Liver (tissue), 9 donors: Measurements from ENCODE around the gene GOLGA2. TPM values are rescaled to one million over a fixed set of nuclear protein-coding genes. Genes with fewer than 3 reads are reported as not detected.

Experiments used
- DNase-seq: peaks from one replicate; pipeline ENCODE4 v3.0.0-alpha.2; 2017; ENCODE audit warnings: low spot score
- H3K27ac ChIP-seq, 2 donors: one replicate each; pipeline ENCODE4 v1.7.0; 2013; ENCODE audit warnings: inconsistent platforms in 2 of 2, low read length in 2 of 2, control low read depth in 1 of 2, low read depth in 1 of 2, mild to moderate bottlenecking in 1 of 2
- H3K27me3 ChIP-seq, 4 donors: one replicate each; pipeline versions ENCODE4 v1.6.1 to v1.7.0; 2013; ENCODE audit warnings: low read length in 3 of 4, inconsistent platforms in 1 of 4, mild to moderate bottlenecking in 1 of 4, moderate library complexity in 1 of 4; ENCODE audit not compliant: control insufficient read depth in 4 of 4, insufficient read depth in 4 of 4
- H3K36me3 ChIP-seq, 4 donors: one replicate each; pipeline versions ENCODE4 v1.6.1 to v1.7.0; 2013; ENCODE audit warnings: low read length in 3 of 4, mild to moderate bottlenecking in 3 of 4, low read depth in 1 of 4, moderate library complexity in 1 of 4; ENCODE audit not compliant: control insufficient read depth in 4 of 4, insufficient read depth in 3 of 4
- H3K4me1 ChIP-seq, 4 donors: one replicate each; pipeline versions ENCODE4 v1.6.1 to v1.7.0; 2013; ENCODE audit warnings: low read length in 3 of 4, mild to moderate bottlenecking in 3 of 4, moderate library complexity in 1 of 4; ENCODE audit not compliant: control insufficient read depth in 4 of 4, insufficient read depth in 4 of 4
- H3K4me3 ChIP-seq, 3 donors: one replicate each; pipeline versions ENCODE4 v1.6.1 to v1.7.0; 2013; ENCODE audit warnings: low read length in 3 of 3, control low read depth in 1 of 3, low read depth in 1 of 3, mild to moderate bottlenecking in 1 of 3
- H3K9ac ChIP-seq, 2 donors: one replicate each; pipeline ENCODE4 v1.7.0; 2013; ENCODE audit warnings: low read length in 2 of 2, mild to moderate bottlenecking in 2 of 2, moderate library complexity in 2 of 2, control low read depth in 1 of 2, low read depth in 1 of 2
- H3K9me3 ChIP-seq, 4 donors: one replicate each; pipeline versions ENCODE4 v1.6.1 to v1.7.0; 2013; ENCODE audit warnings: low read length in 3 of 4; ENCODE audit not compliant: control insufficient read depth in 4 of 4
- CTCF ChIP-seq: fragments of 150-350 bp; IDR thresholded peaks from 2 replicates; pipeline ENCODE4 v1.5.1; 2017; ENCODE audit warnings: improper control_type of control experiment, low read depth, low read length; ENCODE audit not compliant: missing input control
- EGR1 ChIP-seq, 2 donors: IDR thresholded peaks; 2 replicates each; pipeline ENCODE4 v1.6.1; 2016 to 2018; ENCODE audit warnings: antibody characterized with exemption in 2 of 2, low read depth in 2 of 2
- FOXA1 ChIP-seq: IDR thresholded peaks from 2 replicates; pipeline ENCODE4 v1.6.1; 2016; ENCODE audit warnings: antibody characterized with exemption
- FOXA2 ChIP-seq: IDR thresholded peaks from 2 replicates; pipeline ENCODE4 v1.6.1; 2016; ENCODE audit warnings: antibody characterized with exemption
- GABPA ChIP-seq, 2 donors: IDR thresholded peaks in 1 of 2; conservative IDR thresholded peaks in 1 of 2; 2 replicates each; pipeline ENCODE4 v1.6.1; 2016; ENCODE audit warnings: antibody characterized with exemption in 2 of 2, mild to moderate bottlenecking in 1 of 2, moderate library complexity in 1 of 2
- HNF4A ChIP-seq, 2 donors: conservative IDR thresholded peaks; 2 replicates each; pipeline ENCODE4 v1.6.1; 2016; ENCODE audit warnings: antibody characterized with exemption in 2 of 2, mild to moderate bottlenecking in 2 of 2
- HNF4G ChIP-seq: IDR thresholded peaks from 2 replicates; pipeline ENCODE4 v1.6.1; 2016; ENCODE audit warnings: antibody characterized with exemption
- JUND ChIP-seq, 2 donors: IDR thresholded peaks; 2 replicates each; pipeline ENCODE4 v1.6.1; 2016; ENCODE audit warnings: antibody characterized with exemption in 2 of 2
- NR2F2 ChIP-seq: IDR thresholded peaks from 2 replicates; pipeline ENCODE4 v1.6.1; 2016; ENCODE audit warnings: antibody characterized with exemption
- RAD21 ChIP-seq, 2 donors: IDR thresholded peaks; 2 replicates each; pipeline ENCODE4 v1.6.1; 2016; ENCODE audit warnings: antibody characterized with exemption in 2 of 2, mild to moderate bottlenecking in 2 of 2
- REST ChIP-seq: IDR thresholded peaks from 2 replicates; pipeline ENCODE4 v1.6.1; 2016; ENCODE audit warnings: antibody characterized with exemption, mild to moderate bottlenecking
- RXRA ChIP-seq, 2 donors: IDR thresholded peaks; 2 replicates each; pipeline ENCODE4 v1.6.1; 2017 to 2018; ENCODE audit warnings: antibody characterized with exemption in 2 of 2, mild to moderate bottlenecking in 1 of 2
- SP1 ChIP-seq: IDR thresholded peaks from 2 replicates; pipeline ENCODE4 v1.6.1; 2018; ENCODE audit warnings: antibody characterized with exemption, mild to moderate bottlenecking
- TAF1 ChIP-seq: conservative IDR thresholded peaks from 2 replicates; pipeline ENCODE4 v1.6.1; 2016; ENCODE audit warnings: antibody characterized with exemption, mild to moderate bottlenecking
- YY1 ChIP-seq: IDR thresholded peaks from 2 replicates; pipeline ENCODE4 v1.6.1; 2016; ENCODE audit warnings: antibody characterized with exemption, mild to moderate bottlenecking
- ZBTB33 ChIP-seq: IDR thresholded peaks from 2 replicates; pipeline ENCODE4 v1.6.1; 2016; ENCODE audit warnings: antibody characterized with exemption
- WGBS: extraction: QIAGEN DNeasy Blood & Tissue Kit; methylation state at CpG from one replicate; pipeline ENCODE4 v1.1.7; 2013; 5-methylcytosine and 5-hydroxymethylcytosine counted together
- polyA plus RNA-seq, 2 donors: library from polyadenylated mRNA; stranded (reverse) in 1 of 2; unstranded in 1 of 2; fragments of 200-250 nt in 1 of 2; fragments of >200 nt in 1 of 2; fragmentation: Nextera tagmentation in 1 of 2; extraction: Ambion mirVana in 1 of 2; gene quantifications; one replicate each; pipeline versions ENCODE4 v1.2.1 to v1.2.3, GENCODE V29; 2013 to 2015
- total RNA-seq, 2 donors: library from RNA; depleted of rRNA; stranded (reverse); fragments of >200 nt; gene quantifications; one replicate each; pipeline ENCODE4 v1.2.3, GENCODE V29; 2014
- TF ChIP-seq, protein P1 (sequence below): IDR thresholded peaks from 2 replicates; pipeline ENCODE4 v1.6.1; 2016; ENCODE audit warnings: antibody characterized with exemption
- donor health status: healthy.
- donor health status: healthy.
- donor health status: healthy.
- donor health status: healthy.
- donor health status: healthy.

The GOLGA2 gene
- total and polyA plus RNA-seq, 4 donors, result 14.4 to 45.7 (median 27.9) TPM

- WGBS, result 88% methylated on average over 3 of the region's 3 CpGs
- no peak overlapping the region for H3K27ac ChIP-seq
- H3K4me1 ChIP-seq, result peaks cover 0 to 5% (median 1%) of the 10 kb centered on the region in 4 donors
- H3K36me3 ChIP-seq, result peaks cover 0 to 2% (median under 1%) of the 10 kb centered on the region in 4 donors
- no peak overlapping the region for H3K4me3 ChIP-seq
- H3K27me3 ChIP-seq, result no peaks in the 10 kb centered on the region
- TF ChIP-seq RXRA (IDR thresholded peaks at IDR 0.05) (no peak), GABPA (IDR thresholded peaks at IDR 0.05 in 1 of 2, conservative IDR thresholded peaks at IDR 0.05 in 1 of 2) (no peak), YY1 (no peak), ZBTB33 (no peak), REST (no peak), JUND (IDR thresholded peaks at IDR 0.05) (no peak), NR2F2 (peak; percentile 85), HNF4G (no peak)
- no peak for DNase-seq
- no peak overlapping the region for H3K9ac ChIP-seq
- no peaks in the 10 kb centered on the region for H3K9me3 ChIP-seq
These were observed 24.1 kb downstream of the GOLGA2 start for GRCh38 chr9:128251732-128252100.

DNA sequence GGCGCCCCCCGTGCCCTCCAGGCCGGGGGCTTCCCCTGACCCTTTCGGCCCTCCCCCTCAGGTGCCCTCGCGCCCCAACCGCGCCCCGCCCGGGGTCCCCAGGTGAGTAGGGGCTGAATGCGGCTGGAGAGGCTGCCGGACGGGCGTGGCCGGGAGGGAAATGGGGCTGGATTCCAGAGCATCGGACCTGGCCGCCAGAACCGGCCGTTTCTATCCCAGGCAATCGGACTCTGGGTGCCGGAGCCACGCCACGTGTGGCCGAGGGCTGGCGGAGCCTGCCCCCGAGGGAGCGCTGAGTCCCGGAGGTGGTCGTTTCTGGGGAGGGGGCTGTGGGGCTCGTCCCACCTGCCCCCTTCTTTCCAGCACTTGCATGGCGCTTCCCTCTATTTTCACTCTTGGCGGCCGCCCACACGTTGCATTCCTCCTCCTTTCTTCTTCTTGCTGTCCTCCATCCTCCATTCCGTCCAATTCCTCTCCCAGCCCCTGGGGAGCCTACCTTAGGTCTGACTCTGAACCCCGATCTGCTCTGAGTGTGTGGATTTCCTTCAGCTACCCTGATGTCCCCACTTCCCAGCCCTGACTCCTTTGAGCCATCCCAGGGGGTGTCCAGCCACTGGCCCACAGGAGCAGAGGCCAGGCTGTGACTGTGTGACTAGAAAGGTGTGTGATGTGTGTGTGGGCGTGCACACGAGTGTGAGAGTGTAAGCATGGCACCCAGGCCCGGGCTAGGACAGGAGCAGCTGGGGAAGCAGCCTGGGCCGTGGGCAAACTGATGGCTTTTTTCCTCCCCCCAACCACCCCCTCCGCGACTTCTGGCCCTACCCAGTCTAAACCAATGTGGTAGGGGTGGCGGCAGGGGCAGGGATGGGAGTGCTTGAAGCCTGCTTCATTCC is 24.7 kb downstream of the GOLGA2 start:
- WGBS, result 36% methylated on average over 43 of the region's 43 CpGs
- Histone ChIP-seq H3K4me3 (peak overlapping the region in 1 of 3 donors; percentile 19), H3K9me3 (no peaks in the 10 kb centered on the region), H3K9ac (no peak overlapping the region), H3K36me3 (no peaks in the 10 kb centered on the region), H3K27me3 (no peaks in the 10 kb centered on the region), H3K27ac (no peak overlapping the region), H3K4me1 (peaks cover 0 to 6% (median 1%) of the 10 kb centered on the region in 4 donors)
- TF ChIP-seq ZBTB33 (no peak), RXRA (IDR thresholded peaks at IDR 0.05) (no peak), FOXA1 (no peak), SP1 (no peak), CTCF (no peak), FOXA2 (no peak), YY1 (no peak), EGR1 (IDR thresholded peaks at IDR 0.05; ENCODE audit: low read depth in 2 of 2) (no peak), HNF4G (no peak), GABPA (IDR thresholded peaks at IDR 0.05 in 1 of 2, conservative IDR thresholded peaks at IDR 0.05 in 1 of 2) (no peak), RAD21 (IDR thresholded peaks at IDR 0.05) (no peak), HNF4A (conservative IDR thresholded peaks at IDR 0.05) (no peak), TAF1 (no peak)
- TF ChIP-seq, protein P1, sequence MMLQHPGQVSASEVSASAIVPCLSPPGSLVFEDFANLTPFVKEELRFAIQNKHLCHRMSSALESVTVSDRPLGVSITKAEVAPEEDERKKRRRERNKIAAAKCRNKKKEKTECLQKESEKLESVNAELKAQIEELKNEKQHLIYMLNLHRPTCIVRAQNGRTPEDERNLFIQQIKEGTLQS, result no peak
- no peak for DNase-seq
